Osteoblast (primary cell): ENCODE results near the gene OLA1. TPM values are rescaled to one million over a fixed set of nuclear protein-coding genes. Genes with fewer than 3 reads are reported as not detected.

Source experiments
- DNase-seq: peaks from one replicate; pipeline ENCODE4 v3.0.0; 2011; ENCODE audit warnings: low spot score, mixed read lengths; ENCODE audit not compliant: insufficient read length; ENCODE audit errors: missing footprints
- H2AFZ ChIP-seq: 2 replicates; pipeline ENCODE4 v1.6.0; 2011; ENCODE audit warnings: mild to moderate bottlenecking, low read length
- H3K27ac ChIP-seq: 2 replicates; pipeline ENCODE4 v1.5.1; 2011; ENCODE audit warnings: mild to moderate bottlenecking, low read depth, low read length, moderate library complexity
- H3K27me3 ChIP-seq: 2 replicates; pipeline ENCODE4 v1.6.0; 2012; ENCODE audit warnings: mild to moderate bottlenecking, control low read depth, inconsistent platforms, low read length, moderate library complexity; ENCODE audit not compliant: insufficient read depth
- H3K36me3 ChIP-seq: 2 replicates; pipeline ENCODE4 v1.5.1; 2011; ENCODE audit warnings: mild to moderate bottlenecking, low read length, control low read depth, moderate library complexity; ENCODE audit not compliant: insufficient read depth
- H3K4me1 ChIP-seq: 2 replicates; pipeline ENCODE4 v1.5.1; 2011; ENCODE audit warnings: mild to moderate bottlenecking, low read length, control low read depth, moderate library complexity; ENCODE audit not compliant: insufficient read depth
- H3K4me2 ChIP-seq: 2 replicates; pipeline ENCODE4 v1.6.0; 2011; ENCODE audit warnings: mild to moderate bottlenecking, low read length; ENCODE audit not compliant: insufficient read depth
- H3K4me3 ChIP-seq: fragments of 200-600 bp; sonication (generic); 3 replicates; pipeline ENCODE4 v1.5.1; 2012; ENCODE audit warnings: mild to moderate bottlenecking, low read length, inconsistent platforms; ENCODE audit not compliant: insufficient read depth
- H3K79me2 ChIP-seq: 2 replicates; pipeline ENCODE4 v1.6.0; 2012; ENCODE audit warnings: mild to moderate bottlenecking, low read length, control low read depth, inconsistent platforms; ENCODE audit not compliant: insufficient read depth
- H3K9me3 ChIP-seq: 2 replicates; pipeline ENCODE4 v1.5.1; 2011; ENCODE audit warnings: low read depth, low read length, control low read depth
- H4K20me1 ChIP-seq: 2 replicates; pipeline ENCODE4 v1.6.0; 2012; ENCODE audit warnings: mild to moderate bottlenecking, low read length, control low read depth; ENCODE audit not compliant: insufficient read depth
- CTCF ChIP-seq: IDR thresholded peaks from 2 replicates; pipeline ENCODE4 v1.5.1; 2011; ENCODE audit warnings: mild to moderate bottlenecking, low read depth, low read length, moderate library complexity; ENCODE audit errors: extremely low read depth
- total RNA-seq: library from RNA; depleted of rRNA; stranded (reverse); fragments of >200 nt; gene quantifications from 2 replicates; pipeline ENCODE4 v1.2.3, GENCODE V29; 2012

Gene OLA1
- total RNA-seq, 1 donor, result 79.3 TPM

DNA sequence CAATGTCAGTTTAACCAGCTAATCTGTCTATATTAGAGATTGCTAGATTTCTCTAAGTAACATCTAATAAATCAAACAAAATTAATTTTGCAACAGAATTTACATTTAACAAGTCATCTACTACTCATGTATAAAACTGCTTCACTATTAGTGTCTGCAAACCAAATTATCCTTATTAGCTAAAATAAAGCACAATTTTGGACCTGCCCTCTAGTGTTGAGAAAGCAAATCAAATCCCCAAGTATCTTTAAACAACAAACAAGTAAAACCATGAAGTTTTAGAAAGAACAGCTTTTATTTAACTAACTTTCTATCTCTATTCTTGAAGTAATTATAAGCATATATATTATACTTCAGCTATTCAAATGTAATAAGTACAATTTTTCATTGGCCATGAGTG lies 170.1 kb downstream of the OLA1 start:
- Histone ChIP-seq H2AFZ (no peak overlapping the region), H3K4me3 (no peak overlapping the region), H3K4me2 (no peak overlapping the region), H3K9me3 (no peaks in the 10 kb centered on the region), H3K27me3 (no peaks in the 10 kb centered on the region), H3K36me3 (peaks cover 6% of the 10 kb centered on the region), H3K79me2 (no peaks in the 10 kb centered on the region), H3K4me1 (no peaks in the 10 kb centered on the region), H4K20me1 (no peaks in the 10 kb centered on the region), H3K27ac (no peak overlapping the region)
- peak; percentile 52 for TF ChIP-seq CTCF
- no peak for DNase-seq

DNA sequence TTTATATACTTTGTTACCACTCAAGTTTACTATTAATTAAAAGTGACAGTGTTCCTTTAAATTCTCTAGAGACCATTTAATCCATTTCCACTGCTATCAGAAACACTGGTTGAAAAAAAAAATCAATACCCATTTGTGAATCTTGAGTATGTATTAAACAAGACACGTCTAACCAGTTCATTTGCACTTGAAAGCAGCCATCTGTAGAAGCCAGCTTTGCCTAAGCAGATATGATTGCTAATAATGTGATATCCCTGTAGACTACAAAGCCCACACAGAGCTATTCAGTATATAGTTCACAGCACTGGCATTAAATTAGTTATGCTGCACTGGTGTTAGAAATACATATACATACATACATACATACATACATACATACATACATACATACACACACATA lies 171.4 kb downstream of the OLA1 start:
- no peak overlapping the region for H2AFZ ChIP-seq
- no peaks in the 10 kb centered on the region for H3K27me3 ChIP-seq
- no peak overlapping the region for H3K27ac ChIP-seq
- DNase-seq, result no peak
- H3K4me1 ChIP-seq, result no peaks in the 10 kb centered on the region
- H3K36me3 ChIP-seq, result peaks cover 6% of the 10 kb centered on the region
- TF ChIP-seq CTCF, result no peak
- no peak overlapping the region for H3K4me3 ChIP-seq
- H3K4me2 ChIP-seq, result no peak overlapping the region
- H3K79me2 ChIP-seq, result no peaks in the 10 kb centered on the region
- no peaks in the 10 kb centered on the region for H3K9me3 ChIP-seq
- H4K20me1 ChIP-seq, result no peaks in the 10 kb centered on the region

DNA sequence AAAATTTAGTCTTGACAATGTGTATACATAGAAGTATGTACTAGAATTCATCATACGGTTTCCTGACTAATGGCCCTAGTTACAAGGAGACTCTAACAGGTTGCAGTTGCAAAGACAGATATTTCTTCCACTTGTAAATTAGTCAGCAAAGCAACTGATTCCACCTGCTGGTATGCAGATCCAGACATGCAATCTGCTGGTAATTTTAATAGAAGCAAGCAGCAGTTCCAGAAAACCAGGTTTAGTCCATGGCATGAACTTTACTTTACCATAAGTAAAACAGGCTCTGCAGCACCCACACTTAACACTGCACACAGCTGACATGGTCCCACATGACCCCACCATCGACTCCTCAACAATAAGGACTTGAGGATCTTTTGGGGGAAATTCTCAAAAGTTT lies 172.3 kb downstream of the OLA1 start:
- Histone ChIP-seq H3K27ac (no peak overlapping the region), H3K4me2 (no peak overlapping the region), H3K79me2 (no peaks in the 10 kb centered on the region), H3K36me3 (peaks cover 5% of the 10 kb centered on the region), H3K9me3 (no peaks in the 10 kb centered on the region), H2AFZ (no peak overlapping the region), H4K20me1 (no peaks in the 10 kb centered on the region), H3K4me1 (no peaks in the 10 kb centered on the region), H3K27me3 (no peaks in the 10 kb centered on the region), H3K4me3 (no peak overlapping the region)
- no peak for DNase-seq
- no peak for TF ChIP-seq CTCF

GRCh38 chr2:174074831-174075230 lies 173.5 kb downstream of the OLA1 start:
- Histone ChIP-seq H4K20me1 (no peaks in the 10 kb centered on the region), H3K4me3 (no peak overlapping the region), H3K9me3 (no peaks in the 10 kb centered on the region), H3K36me3 (no peaks in the 10 kb centered on the region), H3K27ac (no peak overlapping the region), H2AFZ (no peak overlapping the region), H3K4me2 (no peak overlapping the region), H3K27me3 (no peaks in the 10 kb centered on the region), H3K79me2 (no peaks in the 10 kb centered on the region), H3K4me1 (no peaks in the 10 kb centered on the region)
- TF ChIP-seq CTCF, result no peak
- DNase-seq, result no peak
